Right lobe of liver (tissue), 6 donors: ENCODE measurements around the gene MAP2. TPM values are rescaled to one million over a fixed set of nuclear protein-coding genes. Genes with fewer than 3 reads are reported as not detected.

Experiments
- ATAC-seq, 4 donors: fragments of 200-7000 bp; cut with Tn5 transposase; one replicate each; pipeline ENCODE4 v1.9.1; 2020; ENCODE audit warnings: mild to moderate bottlenecking in 4 of 4, moderate library complexity in 4 of 4
- DNase-seq, 3 donors: peaks; one replicate each; pipeline ENCODE4 v3.0.0-alpha.2; 2020
- H3K27ac ChIP-seq, 3 donors: fragments of 200-600 bp; one replicate each; pipeline ENCODE4 v1.8.0; 2022
- H3K27me3 ChIP-seq, 2 donors: fragments of 200-600 bp; one replicate each; pipeline ENCODE4 v1.8.0; 2022
- H3K36me3 ChIP-seq, 4 donors: fragments of 200-600 bp; sonication (generic) in 1 of 4; one replicate each; pipeline versions ENCODE4 v1.5.1 to v1.8.0; 2017 to 2022; ENCODE audit warnings: control low read depth in 1 of 4
- H3K4me1 ChIP-seq, 4 donors: fragments of 200-600 bp; sonication (generic) in 1 of 4; one replicate each; pipeline versions ENCODE4 v1.5.1 to v1.8.0; 2017 to 2022; ENCODE audit warnings: control low read depth in 1 of 4
- H3K4me3 ChIP-seq, 3 donors: fragments of 200-600 bp; one replicate each; pipeline ENCODE4 v1.8.0; 2022
- H3K9me3 ChIP-seq, 4 donors: fragments of 200-600 bp; sonication (generic) in 1 of 4; one replicate each; pipeline versions ENCODE4 v1.5.1 to v1.8.0; 2017 to 2022; ENCODE audit warnings: control low read depth in 1 of 4
- CTCF ChIP-seq, 4 donors: fragments of 200-600 bp in 3 of 4; fragments of 450-650 bp in 1 of 4; IDR thresholded peaks; one replicate each; pipeline versions ENCODE4 v1.5.1 to v1.8.0; 2016 to 2022; ENCODE audit warnings: antibody characterized with exemption in 4 of 4, mild to moderate bottlenecking in 2 of 4
- POLR2A ChIP-seq: fragments of 450-650 bp; IDR thresholded peaks from one replicate; pipeline ENCODE4 v1.6.1; 2017; ENCODE audit warnings: antibody characterized with exemption, mild to moderate bottlenecking
- WGBS: methylation state at CpG from one replicate; pipeline ENCODE4 v1.1.6; 2018; ENCODE audit warnings: low coverage, low lambda C conversion rate; ENCODE audit not compliant: insufficient coverage; ENCODE audit errors: missing lambda C conversion rate; 5-methylcytosine and 5-hydroxymethylcytosine counted together
- intact Hi-C, 2 donors: fragments of 100-400 bp; cut with DNase I; formaldehyde crosslinking; loops; one replicate each; pipeline versions ENCODE4 v1.11.2 to v1.14.1; 2022
- total RNA-seq, 6 experiments: library from RNA; depleted of rRNA in 2 of 6; stranded (reverse); fragments of >200 nt in 2 of 6; fragmentation: NEBNext Ultra II Directional in 3 of 6; extraction: Animal tissue kit (Norgen Biotek cat#: 25700) in 3 of 6; gene quantifications; one replicate each; pipeline versions ENCODE4 v1.1.0 to v1.2.4, GENCODE V29; 2016 to 2023
- donor health status: DM: no; HTN: yes; CAD: no.
- donor health status: DM: no; HTN: no; CAD: no.
- donor health status: DM: no; HTN: no; CAD: no.
- donor health status: DM: no; HTN: yes; CAD: no.
- donor health status: DM: no; HTN: yes; CAD: no.

MAP2 gene
- total RNA-seq, 6 experiments from 2014 or later: 2.0 to 11.4 (median 3.6) TPM

GRCh38 chr2:209451209-209451834 lies 27.5 kb downstream of the MAP2 start:
- ATAC-seq (no peak), DNase-seq (no peak)
- no peaks in the 10 kb centered on the region for H3K4me1 ChIP-seq
- H3K27me3 ChIP-seq: no peaks in the 10 kb centered on the region
- 87% methylated on average over 3 of the region's 3 CpGs for WGBS
- intact Hi-C loops: no loop called here
- H3K36me3 ChIP-seq: no peaks in the 10 kb centered on the region
- H3K4me3 ChIP-seq: no peak overlapping the region
- TF ChIP-seq POLR2A (no peak), CTCF (IDR thresholded peaks at IDR 0.05) (no peak)
- H3K27ac ChIP-seq: no peak overlapping the region
- no peaks in the 10 kb centered on the region for H3K9me3 ChIP-seq

GRCh38 chr2:209456489-209456888 lies 32.6 kb downstream of the MAP2 start:
- Histone ChIP-seq H3K9me3 (no peaks in the 10 kb centered on the region), H3K4me1 (no peaks in the 10 kb centered on the region), H3K27me3 (no peaks in the 10 kb centered on the region), H3K36me3 (no peaks in the 10 kb centered on the region), H3K27ac (no peak overlapping the region), H3K4me3 (no peak overlapping the region)
- no peak for DNase-seq
- no peak for ATAC-seq
- intact Hi-C loops: no loop called here
- TF ChIP-seq POLR2A: no peak
- no peak for TF ChIP-seq CTCF (IDR thresholded peaks at IDR 0.05)

- H3K27ac ChIP-seq: no peak overlapping the region
- ATAC-seq (no peak), DNase-seq (no peak)
- no peak for TF ChIP-seq POLR2A
- TF ChIP-seq CTCF (IDR thresholded peaks at IDR 0.05): no peak
- no peaks in the 10 kb centered on the region for H3K27me3 ChIP-seq
- 62% methylated on average over 3 of the region's 3 CpGs for WGBS
- H3K4me3 ChIP-seq: no peak overlapping the region
- no peaks in the 10 kb centered on the region for H3K4me1 ChIP-seq
- no peaks in the 10 kb centered on the region for H3K9me3 ChIP-seq
- no peaks in the 10 kb centered on the region for H3K36me3 ChIP-seq
- intact Hi-C loops: no loop called here
Measured at GRCh38 chr2:209458008-209458979, 34.4 kb downstream of the MAP2 start.

DNA sequence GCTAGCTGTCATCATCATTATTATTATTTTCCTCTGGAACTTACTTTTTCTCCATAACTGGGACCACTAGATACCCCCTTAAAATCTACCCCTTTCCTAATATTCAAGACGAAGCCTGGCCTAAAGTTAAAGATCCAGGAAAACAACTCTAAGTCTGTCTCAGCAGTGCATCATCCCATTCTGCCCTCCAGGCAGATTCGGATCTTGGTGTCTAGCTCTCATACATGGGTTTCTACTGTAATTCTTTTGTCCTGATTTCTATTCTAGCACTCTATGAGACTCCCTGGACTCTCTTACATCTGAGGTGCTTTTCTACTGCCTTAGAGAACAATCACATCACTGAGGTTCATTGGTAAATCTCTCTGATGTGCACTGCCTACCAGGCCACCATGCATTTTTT lies 35.5 kb downstream of the MAP2 start:
- Histone ChIP-seq H3K27ac (no peak overlapping the region), H3K27me3 (no peaks in the 10 kb centered on the region), H3K9me3 (no peaks in the 10 kb centered on the region), H3K36me3 (no peaks in the 10 kb centered on the region), H3K4me1 (no peaks in the 10 kb centered on the region), H3K4me3 (no peak overlapping the region)
- ATAC-seq: no peak
- no peak for DNase-seq
- intact Hi-C loops: no loop called here
- TF ChIP-seq POLR2A: no peak
- TF ChIP-seq CTCF (IDR thresholded peaks at IDR 0.05): no peak
- 88% methylated on average over 2 of the region's 2 CpGs for WGBS
